HL-60 (cell line): ENCODE data around the gene CMIP.
"Not testable (repeated sequence)": the region's sequence is repeated elsewhere in the genome, so short reads cannot be mapped to it uniquely, and the experiment has no call there.

Source experiments
- DNase-seq, 2 experiments: peaks; one replicate each; pipeline ENCODE4 v3.0.0-alpha.2; 2010 to 2020; ENCODE audit warnings: low read depth in 1 of 2, low spot score in 1 of 2
- H3K27ac ChIP-seq: fragments of 250-450 bp; sonication (Bioruptor Pico); replicated peaks from 2 replicates; pipeline ENCODE4 v1.5.1; 2020; ENCODE audit warnings: mild to moderate bottlenecking, moderate library complexity
- H3K27me3 ChIP-seq: fragments of 250-450 bp; sonication (Bioruptor Pico); 2 replicates; pipeline ENCODE4 v1.5.1; 2021; ENCODE audit warnings: mild to moderate bottlenecking, moderate library complexity; ENCODE audit not compliant: insufficient read depth, poor library complexity, severe bottlenecking
- H3K4me3 ChIP-seq: replicated peaks from 2 replicates; pipeline ENCODE4 v1.5.1; 2011; ENCODE audit warnings: mild to moderate bottlenecking, control low read depth, low read length; ENCODE audit not compliant: insufficient read depth
- CTCF ChIP-seq: IDR thresholded peaks from one replicate; pipeline ENCODE4 v1.5.1; 2011; ENCODE audit warnings: low read length, control low read depth, inconsistent platforms; ENCODE audit not compliant: insufficient read depth
- GABPA ChIP-seq: IDR thresholded peaks from 2 replicates; pipeline ENCODE4 v1.6.1; 2012; ENCODE audit warnings: low read depth
- POLR2AphosphoS5 ChIP-seq: IDR thresholded peaks from 2 replicates; pipeline ENCODE4 v1.6.1; 2012; ENCODE audit warnings: low read depth
- REST ChIP-seq: IDR thresholded peaks from 2 replicates; pipeline ENCODE4 v1.6.1; 2012; ENCODE audit warnings: low read depth; ENCODE audit not compliant: insufficient replicate concordance
- SPI1 ChIP-seq: IDR thresholded peaks from 2 replicates; pipeline ENCODE4 v1.6.1; 2012; ENCODE audit warnings: low read depth, mild to moderate bottlenecking, borderline replicate concordance

Gene CMIP

GRCh38 chr16:81740169-81740568 lies 295.6 kb downstream of the CMIP start:
- H3K27me3 ChIP-seq, result no peaks in the 10 kb centered on the region
- no peak for TF ChIP-seq REST
- no peak for TF ChIP-seq POLR2AphosphoS5
- TF ChIP-seq SPI1, result no peak
- no peak for TF ChIP-seq GABPA
- no peak for TF ChIP-seq CTCF
- DNase-seq, result peak; percentile 54 to 73
- 0 out of 2 replicates have a peak overlapping the region, but pooled peaks have one; percentile 4 for H3K4me3 ChIP-seq
- peak overlapping the region; percentile 37; the same call in 1 of the 2 replicates for H3K27ac ChIP-seq

- DNase-seq, H3K27me3 ChIP-seq, H3K27ac ChIP-seq, H3K4me3 ChIP-seq: not testable (repeated sequence)
Observed at GRCh38 chr16:81741430-81741770, 296.8 kb downstream of the CMIP start.

GRCh38 chr16:81744385-81744784 lies 299.8 kb downstream of the CMIP start:
- Histone ChIP-seq H3K4me3 (no peak overlapping the region), H3K27ac (no peak overlapping the region), H3K27me3 (no peaks in the 10 kb centered on the region)
- no peak for TF ChIP-seq REST
- TF ChIP-seq CTCF, result no peak
- no peak for TF ChIP-seq SPI1
- TF ChIP-seq POLR2AphosphoS5, result no peak
- TF ChIP-seq GABPA, result no peak
- no peak for DNase-seq

GRCh38 chr16:81744911-81745310 lies 300.3 kb downstream of the CMIP start:
- no peaks in the 10 kb centered on the region for H3K27me3 ChIP-seq
- no peak for DNase-seq
- TF ChIP-seq REST (no peak), GABPA (no peak), POLR2AphosphoS5 (no peak), CTCF (no peak), SPI1 (no peak)
- H3K4me3 ChIP-seq, result no peak overlapping the region
- H3K27ac ChIP-seq, result no peak overlapping the region
